PC-9 (cell line): Measurements from ENCODE around the gene CNTLN. TPM values are rescaled to one million over a fixed set of nuclear protein-coding genes. Genes with fewer than 3 reads are reported as not detected.
"Not testable (repeated sequence)": the region's sequence is repeated elsewhere in the genome, so short reads cannot be mapped to it uniquely, and the experiment has no call there.

Experiments
- BruUV-seq: library from RNA; stranded (reverse); fragments of 400-500 nt; replicated peaks from 2 replicates; lab custom pipeline; 2021; lab: Mats Ljungman, UMichigan
- CTCF ChIA-PET: fragments of 300-600 bp; sonication (Branson Sonifier 250); formaldehyde crosslinking; loops from one replicate; lab custom pipeline; 2022; ENCODE audit warnings: antibody characterized with exemption; lab: Charles Lee
- POLR2A ChIA-PET: fragments of 300-600 bp; sonication (Branson Sonifier 250); formaldehyde crosslinking; loops from one replicate; lab custom pipeline; 2022; ENCODE audit warnings: antibody characterized with exemption; ENCODE audit not compliant: unreplicated experiment; lab: Charles Lee
- DNase-seq, 2 experiments: peaks; one replicate each; pipeline versions ENCODE4 v3.0.0 to v3.0.0-alpha.2; 2015 to 2022; ENCODE audit warnings: mixed read lengths in 1 of 2
- H2AFZ ChIP-seq: fragments of 200-600 bp; sonication (generic); 2 replicates; pipeline ENCODE4 v1.8.1; 2017; ENCODE audit warnings: antibody characterized with exemption
- H3F3A ChIP-seq: fragments of 200-600 bp; sonication (generic); 2 replicates; pipeline ENCODE4 v1.8.1; 2017; ENCODE audit warnings: antibody characterized with exemption, mild to moderate bottlenecking, low read depth; ENCODE audit not compliant: insufficient read depth
- H3K27ac ChIP-seq: fragments of 200-600 bp; sonication (generic); 2 replicates; pipeline ENCODE4 v1.6.1; 2016; ENCODE audit warnings: mixed run types
- H3K27me3 ChIP-seq: fragments of 200-600 bp; sonication (generic); 2 replicates; pipeline ENCODE4 v1.6.1; 2016; ENCODE audit warnings: low read depth, mixed run types; ENCODE audit not compliant: insufficient read depth
- H3K36me3 ChIP-seq: fragments of 200-600 bp; sonication (generic); 2 replicates; pipeline ENCODE4 v1.6.1; 2016; ENCODE audit warnings: low read depth, mixed run types
- H3K4me1 ChIP-seq: fragments of 200-600 bp; sonication (generic); replicated peaks from 2 replicates; pipeline ENCODE4 v1.6.1; 2016; ENCODE audit warnings: mixed run types; ENCODE audit not compliant: insufficient read depth
- H3K4me2 ChIP-seq: fragments of 200-600 bp; sonication (generic); 2 replicates; pipeline ENCODE4 v1.6.1; 2017; ENCODE audit warnings: mixed run types
- H3K4me3 ChIP-seq: fragments of 200-600 bp; sonication (generic); 2 replicates; pipeline ENCODE4 v1.6.1; 2016; ENCODE audit warnings: mixed run types
- H3K79me2 ChIP-seq: fragments of 200-600 bp; sonication (generic); 2 replicates; pipeline ENCODE4 v1.6.1; 2017; ENCODE audit warnings: low read depth, mixed run types
- H3K9me2 ChIP-seq: fragments of 200-600 bp; sonication (generic); 2 replicates; pipeline ENCODE4 v1.8.1; 2017; ENCODE audit warnings: mild to moderate bottlenecking; ENCODE audit not compliant: insufficient read depth
- H3K9me3 ChIP-seq: fragments of 200-600 bp; sonication (generic); 2 replicates; pipeline ENCODE4 v1.8.1; 2016; ENCODE audit warnings: low read depth; ENCODE audit not compliant: insufficient read depth
- H4K20me1 ChIP-seq: fragments of 200-600 bp; sonication (generic); 2 replicates; pipeline ENCODE4 v1.8.1; 2017; ENCODE audit not compliant: insufficient read depth
- CTCF ChIP-seq: fragments of 200-600 bp; sonication (generic); conservative IDR thresholded peaks from 2 replicates; pipeline ENCODE4 v1.6.1; 2017; ENCODE audit warnings: mixed run types, antibody characterized with exemption, mild to moderate bottlenecking, moderate library complexity
- EZH2 ChIP-seq: fragments of 200-600 bp; sonication (generic); IDR thresholded peaks from 2 replicates; pipeline ENCODE4 v1.8.0; 2017; ENCODE audit warnings: antibody characterized with exemption, low read depth
- intact Hi-C: fragments of 100-400 bp; cut with micrococcal nuclease; formaldehyde crosslinking; loops from one replicate; pipeline ENCODE4 v1.10.0; 2022; ENCODE audit not compliant: unreplicated experiment
- total RNA-seq: library from RNA; stranded (reverse); gene quantifications from 2 replicates; pipeline ENCODE4 v1.2.3, GENCODE V29; 2021

The CNTLN gene
- total RNA-seq, 1 experiment from 2014 or later: 3.6 TPM

- Histone ChIP-seq H3K36me3 (no peaks in the 10 kb centered on the region), H3K4me3 (no peak overlapping the region), H3K9me3 (no peaks in the 10 kb centered on the region), H3K9me2 (no peaks in the 10 kb centered on the region), H3K79me2 (no peaks in the 10 kb centered on the region), H3K4me2 (no peak overlapping the region), H3K4me1 (no peaks in the 10 kb centered on the region), H3F3A (no peaks in the 10 kb centered on the region), H3K27me3 (no peaks in the 10 kb centered on the region), H2AFZ (no peak overlapping the region), H3K27ac (no peak overlapping the region), H4K20me1 (no peaks in the 10 kb centered on the region)
- ChIA-PET POLR2A (no interaction called here), CTCF (interaction anchor here (0.6 kb wide), 1 partner anchor 1547 kb away, joined by 3 read pairs; no protein-coding TSS in a partner anchor)
- intact Hi-C loops: no loop called here
- no peak for DNase-seq
- BruUV-seq: no TSS peak
- no peak for TF ChIP-seq EZH2
- no peak for TF ChIP-seq CTCF
Measured at GRCh38 chr9:17387565-17387964, 252.7 kb downstream of the CNTLN start.

GRCh38 chr9:17389026-17389425, 254.2 kb downstream of the CNTLN start:
- Histone ChIP-seq H2AFZ (no peak overlapping the region), H3K27ac (no peak overlapping the region), H3K9me3 (no peaks in the 10 kb centered on the region), H3K27me3 (no peaks in the 10 kb centered on the region), H3K9me2 (no peaks in the 10 kb centered on the region), H3K36me3 (no peaks in the 10 kb centered on the region), H4K20me1 (no peaks in the 10 kb centered on the region), H3K79me2 (no peaks in the 10 kb centered on the region), H3K4me3 (no peak overlapping the region), H3F3A (no peaks in the 10 kb centered on the region), H3K4me2 (no peak overlapping the region), H3K4me1 (no peaks in the 10 kb centered on the region)
- DNase-seq: no peak
- POLR2A ChIA-PET: no interaction called here
- intact Hi-C loops: no loop called here
- CTCF ChIA-PET: no interaction called here
- BruUV-seq: no TSS peak
- TF ChIP-seq EZH2 (no peak), CTCF (no peak)

GRCh38 chr9:17394881-17395510, 260.2 kb downstream of the CNTLN start:
- no peaks in the 10 kb centered on the region for H3K9me2 ChIP-seq
- no peaks in the 10 kb centered on the region for H3F3A ChIP-seq
- H3K27me3 ChIP-seq: no peaks in the 10 kb centered on the region
- H3K4me2 ChIP-seq: no peak overlapping the region
- ChIA-PET CTCF (no interaction called here), POLR2A (no interaction called here)
- H2AFZ ChIP-seq: no peak overlapping the region
- H3K79me2 ChIP-seq: no peaks in the 10 kb centered on the region
- no TSS peak for BruUV-seq
- no peaks in the 10 kb centered on the region for H3K36me3 ChIP-seq
- H3K4me3 ChIP-seq: no peak overlapping the region
- no peaks in the 10 kb centered on the region for H4K20me1 ChIP-seq
- H3K9me3 ChIP-seq: no peaks in the 10 kb centered on the region
- H3K4me1 ChIP-seq: no peaks in the 10 kb centered on the region
- H3K27ac ChIP-seq: no peak overlapping the region
- DNase-seq: no peak
- intact Hi-C loops: no loop called here
- TF ChIP-seq CTCF (no peak), EZH2 (no peak)

DNA sequence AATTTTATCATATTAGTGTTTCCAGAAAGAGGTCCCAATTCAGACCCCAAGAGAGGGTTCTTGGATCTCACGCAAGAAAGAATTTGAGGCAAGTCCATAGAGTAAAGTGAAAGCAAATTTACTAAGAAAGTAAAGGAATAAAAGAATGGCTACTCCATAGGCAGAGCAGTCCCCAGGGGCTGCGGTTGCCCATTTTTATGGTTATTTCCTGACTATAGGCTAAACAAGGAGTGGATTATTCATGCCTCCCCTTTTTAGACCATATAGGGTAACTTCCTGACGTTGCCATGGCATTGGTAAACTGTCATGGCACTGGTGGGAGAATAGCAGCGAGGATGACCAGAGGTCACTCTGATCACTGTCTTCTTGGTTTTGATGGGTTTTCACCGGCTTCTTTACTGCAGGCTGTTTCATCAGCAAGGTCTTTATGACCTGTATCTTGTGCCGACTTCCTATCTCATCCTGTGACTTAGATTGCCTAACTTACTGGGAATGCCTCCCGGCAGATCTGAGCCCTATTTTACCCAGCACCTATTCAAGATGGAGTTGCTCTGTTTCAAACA, 262.4 kb downstream of the CNTLN start:
- H3F3A ChIP-seq, H3K27me3 ChIP-seq, H3K4me3 ChIP-seq, H3K9me2 ChIP-seq, H3K79me2 ChIP-seq, H3K4me2 ChIP-seq, H3K27ac ChIP-seq, H3K4me1 ChIP-seq, H2AFZ ChIP-seq, DNase-seq, intact Hi-C loops, CTCF ChIA-PET, H3K9me3 ChIP-seq, H3K36me3 ChIP-seq, BruUV-seq, H4K20me1 ChIP-seq, POLR2A ChIA-PET: not testable (repeated sequence)
